Neural progenitor cell (in vitro differentiated cells): ENCODE data around the gene PEX12.

ENCODE experiments used
- CTCF ChIP-seq: fragments of 200-600 bp; sonication (generic); IDR thresholded peaks from 2 replicates; pipeline ENCODE4 v1.5.1; 2017; ENCODE audit warnings: antibody characterized with exemption, mild to moderate bottlenecking
- EZH2 ChIP-seq: fragments of 200-600 bp; sonication (generic); IDR thresholded peaks from 2 replicates; pipeline ENCODE4 v1.6.1; 2017; ENCODE audit warnings: antibody characterized with exemption, mild to moderate bottlenecking, moderate library complexity
- EZH2phosphoT487 ChIP-seq: fragments of 200-600 bp; sonication (generic); IDR thresholded peaks from 2 replicates; pipeline ENCODE4 v1.6.1; 2017; ENCODE audit warnings: antibody characterized with exemption

GRCh38 chr17:35612924-35613521 lies 34.7 kb upstream of the PEX12 start:
- peak; percentile 79 for TF ChIP-seq CTCF
- no peak for TF ChIP-seq EZH2phosphoT487
- no peak for TF ChIP-seq EZH2
